Activated CD8-positive, alpha-beta memory T cell treated with anti-CD3 and anti-CD28 coated beads, Interleukin-2, amount 50 U/mL, for 4 hours (primary cell): Measurements from ENCODE around the gene DMRTB1.

ENCODE experiments used
- DNase-seq: peaks from one replicate; pipeline ENCODE4 v3.0.0-alpha.2; 2020

Gene DMRTB1

DNA sequence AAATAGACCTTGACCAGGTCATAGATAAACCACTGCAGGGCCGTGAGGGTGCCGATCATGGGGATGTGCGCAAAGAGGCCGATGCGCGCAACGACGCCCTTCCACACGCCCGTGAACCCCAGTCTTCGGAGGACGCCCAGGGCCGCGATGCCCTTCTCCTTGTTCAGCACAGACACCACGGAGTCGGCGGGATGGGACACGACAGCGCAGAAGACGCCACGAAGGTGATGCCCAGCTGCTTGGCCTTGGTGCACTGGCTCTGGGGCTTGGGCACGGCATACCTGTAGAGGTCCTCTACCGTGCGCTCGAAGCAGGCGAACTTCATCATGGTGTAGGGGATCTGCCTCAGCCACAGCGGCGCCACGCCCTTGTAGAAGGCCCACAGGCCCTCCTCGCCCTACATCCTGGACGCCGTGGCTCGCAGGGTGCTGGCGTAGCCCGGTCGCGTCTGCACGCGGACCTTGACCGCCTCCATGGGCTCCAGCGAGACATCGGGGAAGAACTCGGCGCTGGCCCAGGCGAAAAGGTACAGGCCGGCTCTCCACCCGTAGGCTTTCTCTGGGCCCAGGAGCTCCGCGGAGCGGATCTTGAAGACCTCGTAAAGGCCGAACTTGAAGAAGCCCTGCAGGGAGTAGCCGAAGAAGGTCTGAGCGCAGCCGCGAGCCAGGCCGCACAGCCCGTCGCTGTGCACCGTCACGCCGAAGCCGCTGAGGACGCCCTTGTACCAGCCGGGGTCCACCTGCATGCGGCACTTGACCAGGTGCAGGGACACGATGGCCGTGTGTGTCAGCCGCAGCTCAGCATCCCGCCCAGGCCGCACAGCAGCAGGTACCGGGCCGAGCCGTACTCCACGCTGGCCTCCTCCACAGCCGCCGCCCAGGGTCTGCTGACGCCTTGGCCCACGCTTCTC, 20.5 kb upstream of the DMRTB1 start:
- no peak for DNase-seq

DNA sequence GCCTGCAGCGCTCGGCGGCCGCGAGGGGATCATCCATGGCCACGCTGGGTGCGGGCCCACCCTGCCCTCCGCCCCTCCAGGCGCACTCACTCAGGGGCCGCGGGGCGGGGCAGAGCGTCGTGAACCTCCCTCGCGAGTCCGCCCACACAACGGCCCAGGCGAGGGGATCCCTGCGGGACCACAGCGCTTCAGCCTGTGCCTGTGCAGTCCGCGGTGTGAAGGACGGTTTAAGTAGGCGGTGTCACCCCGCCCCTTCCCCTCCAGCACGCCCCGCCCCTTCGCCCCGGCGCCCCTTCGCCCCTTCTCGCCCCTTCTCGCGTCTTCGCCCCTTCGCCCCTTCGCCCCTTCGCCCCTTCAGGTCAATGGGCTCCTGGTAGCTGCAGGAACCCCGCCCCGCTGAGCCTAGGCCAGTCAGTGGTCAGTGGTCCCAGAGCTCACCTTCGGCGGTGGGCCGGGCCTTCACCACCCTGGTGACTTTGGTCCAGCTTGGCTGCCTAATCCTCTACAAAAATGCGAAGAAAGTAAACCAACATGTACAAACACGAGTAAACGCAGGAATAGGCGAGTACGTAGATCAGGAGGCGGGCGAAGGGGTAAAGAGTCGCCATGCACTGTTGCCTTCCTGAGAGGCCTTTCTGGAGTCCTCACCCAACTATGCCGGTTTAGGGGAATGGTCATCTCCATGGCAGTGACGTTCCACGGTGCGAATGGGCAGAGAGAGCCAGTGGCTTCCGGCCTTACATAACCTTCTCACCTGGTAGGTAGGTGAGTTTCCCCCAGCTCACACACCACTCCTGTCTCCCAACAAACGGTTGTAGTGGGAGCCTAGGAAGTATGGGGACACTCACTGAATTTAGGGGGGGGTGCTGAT, 19.6 kb upstream of the DMRTB1 start:
- no peak for DNase-seq

DNA sequence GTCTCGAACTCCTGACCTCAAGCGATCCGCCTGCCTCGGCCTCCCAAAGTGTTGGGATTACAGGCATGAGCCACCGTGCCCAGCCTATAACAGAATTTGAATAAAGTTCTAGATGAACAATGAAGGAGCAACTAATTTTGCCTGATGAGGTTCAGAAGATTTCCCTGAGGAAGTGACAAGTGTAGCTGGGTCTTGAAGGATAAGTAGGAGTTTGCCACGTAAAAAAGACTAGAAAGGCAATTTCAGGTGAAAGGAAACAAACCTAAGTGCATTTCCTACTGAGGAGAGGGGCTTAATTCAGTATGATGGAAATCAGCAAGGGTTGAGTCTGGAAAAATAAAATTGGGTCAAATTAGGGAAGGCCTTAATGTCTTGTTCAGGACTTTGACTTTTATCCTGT, 18.6 kb upstream of the DMRTB1 start:
- DNase-seq, result no peak

DNA sequence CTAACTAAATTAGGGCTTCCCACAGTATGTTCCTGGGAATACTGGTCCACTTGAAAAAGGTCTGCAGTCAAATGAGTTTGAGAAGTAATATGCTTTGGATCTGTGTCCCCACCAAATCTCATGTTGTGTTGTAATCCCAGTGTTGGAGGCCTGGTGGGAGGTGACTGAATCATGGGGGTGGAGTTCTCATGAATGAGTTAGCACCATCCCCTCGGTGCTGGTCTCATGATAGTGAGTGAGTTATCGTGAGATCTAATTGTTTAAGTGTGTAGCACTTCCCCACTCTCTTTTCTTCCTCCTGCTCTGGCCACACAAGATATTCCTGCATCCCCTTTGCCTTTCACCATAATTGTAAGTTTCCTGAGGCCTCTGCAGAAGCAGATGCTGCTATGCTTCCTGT, 16.9 kb upstream of the DMRTB1 start:
- no peak for DNase-seq

DNA sequence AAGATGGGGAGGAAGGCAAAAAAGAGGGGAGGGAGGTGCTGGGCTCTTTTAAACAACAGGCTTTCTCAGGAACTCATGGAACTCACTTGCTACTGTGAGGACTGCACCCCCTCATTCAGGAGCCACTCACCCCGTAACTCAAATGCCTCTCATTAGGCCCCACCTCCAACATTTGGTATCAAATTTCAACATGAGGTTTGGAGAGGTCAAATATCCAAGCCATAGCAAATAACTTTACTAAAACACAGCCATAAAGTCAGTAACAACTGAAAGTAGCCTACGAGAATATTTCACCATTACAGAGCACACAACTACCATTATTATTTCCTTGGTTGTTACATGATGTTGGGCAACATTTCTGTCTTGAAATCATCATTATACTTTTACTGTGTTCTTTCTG, 13.1 kb upstream of the DMRTB1 start:
- no peak for DNase-seq

DNA sequence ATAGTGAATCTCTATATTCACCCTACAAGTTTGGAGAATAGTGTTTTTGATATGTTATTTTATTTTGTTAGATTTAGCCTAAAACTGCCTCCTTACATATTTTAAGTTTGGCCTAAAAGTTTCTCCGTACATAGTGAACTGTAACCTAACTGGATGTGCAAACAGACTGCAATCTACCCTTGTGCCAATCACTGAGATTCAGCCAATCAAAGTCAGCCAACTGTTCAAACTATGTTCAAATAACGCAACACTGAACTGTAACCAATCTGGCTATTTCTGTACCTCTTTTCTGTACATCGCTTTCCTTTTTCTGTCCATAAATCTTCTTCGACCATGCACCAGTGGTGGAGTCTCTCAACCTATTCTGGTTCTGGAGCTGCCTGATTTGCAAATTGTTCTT, 11.8 kb upstream of the DMRTB1 start:
- DNase-seq, result no peak

DNA sequence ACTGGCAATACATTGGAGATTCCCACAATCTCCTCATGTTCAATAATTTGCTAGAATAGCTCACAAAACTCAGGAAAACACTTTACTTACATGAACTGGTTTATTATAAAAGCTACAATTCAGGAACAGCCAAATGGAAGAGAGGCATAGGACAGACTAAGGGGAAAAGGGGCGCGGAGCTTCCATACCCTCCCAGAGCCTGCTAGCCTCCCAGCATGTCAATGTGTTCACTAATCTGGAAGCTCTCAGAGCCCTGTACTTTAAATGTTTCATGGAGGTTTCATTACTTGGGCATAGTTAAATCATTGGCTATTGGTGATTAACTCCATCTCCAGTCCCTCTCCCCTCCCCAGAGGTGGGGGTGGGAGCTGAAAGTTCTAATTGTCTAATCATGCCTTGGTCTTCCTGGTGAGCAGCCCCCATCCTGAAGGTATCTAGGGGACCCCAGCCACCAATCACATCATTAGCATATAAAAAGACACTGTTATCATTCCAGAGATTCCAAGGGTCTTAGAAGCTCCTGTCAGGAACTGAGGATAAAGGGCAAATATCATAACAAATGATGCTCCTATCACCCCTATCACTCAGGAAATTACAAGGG, 10.9 kb upstream of the DMRTB1 start:
- DNase-seq, result no peak

DNA sequence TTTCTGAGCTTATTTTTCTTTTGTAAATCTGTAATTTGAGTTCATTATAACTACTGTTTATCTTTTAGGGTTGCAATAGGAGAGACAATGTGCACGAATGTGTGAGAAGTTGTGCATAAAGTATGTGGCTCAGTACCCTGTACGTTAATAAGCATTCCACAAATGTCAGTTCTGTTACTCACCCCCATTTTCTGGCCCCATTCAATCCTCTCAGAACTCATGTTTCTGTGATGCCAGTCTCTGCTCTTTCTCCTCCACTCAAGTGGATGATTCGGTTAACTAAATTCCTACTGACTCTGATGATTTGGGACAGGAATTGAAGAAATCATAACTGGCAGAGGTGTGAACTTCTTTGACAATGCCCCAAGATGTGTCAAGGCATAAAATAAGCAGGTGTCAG, 10.2 kb upstream of the DMRTB1 start:
- no peak for DNase-seq

DNA sequence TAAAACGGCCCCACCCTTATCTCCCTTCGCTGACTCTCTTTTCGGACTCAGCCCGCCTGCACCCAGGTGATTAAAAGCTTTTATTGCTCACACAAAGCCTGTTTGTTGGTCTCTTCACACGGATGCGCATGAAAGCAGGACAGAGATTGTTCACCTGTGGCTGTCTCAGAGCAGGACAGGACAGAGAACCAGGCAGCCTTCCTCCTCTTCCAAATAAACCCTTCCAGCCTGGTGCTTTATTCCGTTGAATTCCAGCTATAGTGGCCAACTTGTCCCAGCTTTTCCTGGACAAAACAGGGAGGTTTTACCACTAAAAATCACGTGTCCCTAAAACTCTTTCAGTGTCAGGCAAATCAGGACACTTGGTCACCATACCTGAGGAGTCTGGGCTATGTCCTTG, 9.5 kb upstream of the DMRTB1 start:
- DNase-seq, result no peak

DNA sequence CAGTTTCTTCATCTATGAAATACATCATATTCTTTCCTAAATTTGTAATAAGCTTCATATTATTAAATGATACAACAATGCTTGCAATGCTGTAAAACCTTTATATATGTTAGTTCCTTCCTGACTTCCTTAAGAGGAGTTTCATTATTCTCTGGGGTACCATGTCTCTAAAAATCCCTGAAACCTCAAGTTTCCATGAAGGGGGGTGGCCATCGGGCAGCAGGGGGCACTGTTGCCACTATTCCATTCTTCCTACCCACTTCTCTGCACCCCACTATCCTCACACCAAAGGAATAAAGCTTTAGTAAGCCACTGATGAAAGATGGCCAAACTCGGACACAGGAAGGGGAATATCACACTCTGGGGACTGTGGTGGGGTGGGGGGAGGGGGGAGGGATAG, 9.0 kb upstream of the DMRTB1 start:
- no peak for DNase-seq

DNA sequence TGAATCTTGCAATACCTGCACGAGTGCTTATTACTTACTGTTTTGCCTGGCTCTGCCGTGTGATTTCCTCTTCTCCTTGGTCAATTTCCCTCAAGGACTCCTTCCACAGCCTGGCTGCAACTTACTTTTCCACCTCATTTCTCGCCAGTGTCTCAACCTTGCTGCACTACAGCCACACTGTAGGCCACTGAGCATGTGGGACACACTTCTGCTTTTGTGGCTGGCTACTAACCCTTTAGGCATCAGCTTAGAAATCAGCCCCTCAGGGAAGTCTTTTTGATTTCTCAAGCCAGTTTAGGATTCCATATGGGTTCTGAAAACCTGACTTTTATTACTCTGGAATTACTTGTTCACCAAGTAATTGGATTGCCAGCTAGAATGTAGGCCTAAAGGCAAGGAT, 5.2 kb upstream of the DMRTB1 start:
- DNase-seq, result no peak

DNA sequence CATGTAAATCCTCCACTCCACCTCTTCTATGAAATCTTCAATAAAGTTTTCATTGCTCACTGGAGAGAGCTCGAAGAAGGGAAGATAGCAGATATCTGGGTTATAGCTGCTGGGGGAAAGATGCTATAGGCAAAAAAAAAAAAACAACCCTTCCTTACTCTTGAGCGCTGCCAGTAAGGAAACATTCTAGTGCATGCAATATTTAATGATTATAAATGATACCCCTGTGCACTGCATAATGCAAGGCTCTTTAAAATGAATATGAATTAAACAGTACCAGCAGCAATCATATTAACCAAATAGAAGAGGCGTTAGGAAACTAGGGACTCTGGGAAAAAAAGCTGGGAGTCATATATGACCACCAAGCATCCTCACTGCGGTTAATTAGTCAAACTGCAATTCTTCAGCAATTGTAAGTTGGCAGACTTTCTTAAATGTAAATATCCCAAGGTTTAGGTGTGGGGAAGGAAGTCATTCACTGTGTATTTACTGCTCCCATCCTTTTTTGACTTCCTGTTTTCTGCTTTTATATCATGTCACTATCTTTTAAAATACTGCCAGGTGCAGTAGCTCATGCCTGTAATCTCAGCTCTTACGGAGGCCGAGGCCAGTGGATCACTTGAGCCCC, 3.7 kb upstream of the DMRTB1 start:
- DNase-seq, result no peak

DNA sequence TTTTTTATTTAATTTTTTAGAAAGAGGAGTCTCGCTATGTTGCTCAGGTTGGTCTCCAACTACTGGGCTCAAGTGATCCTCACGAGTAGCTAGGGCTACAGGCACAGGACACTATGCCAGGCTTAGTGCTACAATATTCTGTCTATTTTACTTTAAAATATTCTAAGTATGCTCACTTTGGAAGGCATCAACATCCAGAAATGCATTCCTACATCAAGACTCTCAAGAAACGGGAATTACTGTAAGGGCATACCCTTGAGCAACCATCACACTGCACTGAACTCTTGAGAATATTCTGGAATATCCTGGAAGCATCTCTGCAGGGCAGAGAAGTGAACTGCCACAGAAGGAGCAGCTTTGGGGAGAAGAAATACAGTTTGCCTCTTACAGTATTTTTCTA, 565 bp upstream of the DMRTB1 start:
- DNase-seq, result no peak

DNA sequence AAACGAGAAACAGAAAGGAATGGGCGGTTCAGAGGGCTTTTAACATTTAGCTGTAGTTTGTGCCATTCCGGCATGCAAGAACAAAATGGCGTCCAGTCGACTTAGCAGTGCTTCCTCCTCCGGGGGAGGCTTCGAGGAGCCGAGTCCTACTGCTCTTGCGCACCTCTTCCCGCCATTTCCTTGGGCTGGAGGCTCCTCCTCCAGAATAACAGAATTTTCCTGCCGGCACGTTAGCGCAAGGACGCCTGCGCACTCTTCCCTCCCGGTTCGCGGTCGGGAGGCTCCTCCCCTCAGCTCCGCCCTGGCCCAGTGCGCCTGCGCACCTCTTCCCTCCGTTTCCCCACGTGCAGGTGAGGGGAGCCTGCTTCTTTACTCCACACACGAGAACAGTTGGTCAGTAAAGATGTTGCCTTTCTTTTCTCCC, 1.0 kb downstream of the DMRTB1 start:
- DNase-seq, result no peak

DNA sequence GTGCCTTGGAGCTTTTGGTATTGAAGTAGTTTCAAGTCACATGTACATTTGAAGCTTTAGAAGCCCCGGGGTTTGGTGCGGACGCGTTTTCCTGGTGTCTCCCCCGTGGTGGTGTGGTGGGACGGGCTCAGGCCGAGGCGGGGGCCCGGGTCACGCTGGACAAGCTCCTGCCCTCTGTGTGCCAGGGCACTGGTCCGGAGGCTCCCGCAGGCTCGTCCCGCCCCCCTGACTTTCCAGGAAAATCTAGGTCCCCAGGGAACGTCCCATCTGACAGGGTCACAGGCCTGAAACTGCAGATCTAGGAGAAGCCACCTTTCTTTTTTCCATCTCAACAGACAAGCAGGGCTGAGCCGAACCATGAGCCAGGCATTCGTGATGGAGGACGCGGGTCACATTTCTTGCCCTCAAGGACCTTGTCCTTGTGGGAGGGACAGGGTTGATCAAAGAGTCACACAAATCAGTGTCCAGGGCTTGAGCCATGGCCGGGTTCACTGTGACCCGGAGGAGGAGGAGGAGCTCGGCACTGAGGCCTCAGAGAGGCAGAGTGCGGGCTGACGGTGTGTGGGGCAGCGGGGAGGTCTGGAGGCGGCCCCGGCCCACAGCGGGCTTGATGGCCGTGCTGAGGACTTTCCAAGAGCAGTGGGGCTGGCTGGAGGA, 1.6 kb downstream of the DMRTB1 start:
- DNase-seq, result no peak

DNA sequence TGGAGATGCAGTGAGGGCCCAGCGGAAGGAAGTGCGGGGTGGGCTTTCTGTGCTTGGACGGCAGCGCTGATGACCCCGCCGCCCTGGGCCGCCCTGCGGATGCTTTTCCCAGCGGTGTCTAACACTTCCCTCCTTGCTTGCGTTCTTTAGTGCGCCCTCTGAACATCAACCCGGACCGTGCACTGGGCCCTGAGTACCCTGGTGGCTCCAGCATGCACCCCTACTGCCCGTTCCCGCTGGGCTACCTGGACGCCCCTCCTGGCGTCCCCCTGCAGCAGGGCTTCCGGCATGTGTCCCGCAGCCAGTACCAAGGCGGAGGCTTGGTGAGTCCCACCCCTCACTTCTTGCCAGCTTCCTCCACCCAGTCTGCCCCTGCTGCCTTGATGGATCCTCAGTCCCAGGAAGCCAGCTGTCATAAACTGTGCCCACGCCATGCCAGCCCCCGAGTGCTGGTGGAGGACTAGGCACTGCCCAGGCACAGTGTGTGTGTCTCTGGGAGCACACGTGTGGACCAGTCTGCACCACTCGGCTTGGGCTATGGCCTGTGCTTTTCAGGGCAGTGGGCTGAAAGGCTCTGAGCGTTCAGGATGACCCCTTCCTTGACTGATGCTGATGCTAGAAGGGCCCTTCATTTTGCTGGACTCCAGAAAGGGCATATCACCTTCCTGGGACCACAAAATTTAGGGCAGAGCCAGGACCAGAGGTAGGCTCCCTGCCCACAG, 2.3 kb downstream of the DMRTB1 start:
- no peak for DNase-seq

DNA sequence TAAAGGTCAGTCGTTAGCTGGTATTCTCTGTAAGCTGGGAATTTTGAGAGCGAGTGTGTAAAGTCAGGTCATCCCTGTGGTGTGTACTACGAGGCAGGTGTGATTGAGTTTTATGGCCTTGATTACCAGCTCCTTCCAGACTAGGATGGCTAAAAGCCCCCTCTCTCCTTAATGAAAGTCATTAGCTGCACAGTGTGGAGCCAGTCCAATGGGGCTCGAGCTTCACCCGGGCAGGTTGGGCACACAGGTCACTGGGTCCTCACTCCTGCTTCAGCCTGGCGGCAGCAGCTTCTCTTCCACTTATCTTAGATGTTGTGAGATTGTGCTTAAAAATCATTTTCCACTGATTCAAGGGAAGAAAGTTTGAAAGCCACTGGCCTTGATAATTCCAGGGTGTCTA, 3.0 kb downstream of the DMRTB1 start:
- no peak for DNase-seq

DNA sequence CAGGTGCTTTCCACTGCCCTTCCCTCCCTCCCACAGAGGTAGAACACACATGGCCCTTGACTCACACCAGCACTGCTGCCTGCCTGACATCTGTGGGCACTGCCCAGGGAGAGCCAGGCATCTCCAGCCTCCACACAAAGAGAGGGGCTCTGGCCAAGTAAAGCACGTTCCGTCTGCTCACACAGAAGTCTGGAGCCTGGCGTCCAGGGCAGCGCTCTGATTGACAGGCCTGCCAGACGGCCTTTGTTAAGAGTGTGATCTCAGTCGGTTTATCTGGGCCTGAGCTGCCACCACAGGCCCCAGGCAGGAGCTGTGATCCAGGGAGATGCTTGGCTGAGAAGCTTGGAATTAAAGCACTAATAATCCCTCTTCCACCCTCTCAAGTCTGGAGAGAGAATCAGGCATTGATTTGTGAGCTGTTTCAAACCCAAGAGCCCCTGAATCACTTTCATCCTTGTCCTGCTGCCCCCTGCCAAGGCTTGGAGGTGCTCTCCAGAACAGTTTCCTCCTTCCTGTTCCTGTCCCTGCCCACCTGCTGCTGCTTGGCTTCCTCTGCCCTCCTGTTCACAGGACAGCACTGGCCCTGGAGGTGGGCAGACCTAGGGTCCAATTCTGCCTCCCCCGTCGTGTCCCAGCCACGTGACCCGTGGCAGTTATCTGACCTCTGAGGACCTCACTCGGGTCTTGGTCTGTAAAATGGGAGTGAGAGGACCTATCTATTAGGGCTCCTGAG, 3.7 kb downstream of the DMRTB1 start:
- no peak for DNase-seq

DNA sequence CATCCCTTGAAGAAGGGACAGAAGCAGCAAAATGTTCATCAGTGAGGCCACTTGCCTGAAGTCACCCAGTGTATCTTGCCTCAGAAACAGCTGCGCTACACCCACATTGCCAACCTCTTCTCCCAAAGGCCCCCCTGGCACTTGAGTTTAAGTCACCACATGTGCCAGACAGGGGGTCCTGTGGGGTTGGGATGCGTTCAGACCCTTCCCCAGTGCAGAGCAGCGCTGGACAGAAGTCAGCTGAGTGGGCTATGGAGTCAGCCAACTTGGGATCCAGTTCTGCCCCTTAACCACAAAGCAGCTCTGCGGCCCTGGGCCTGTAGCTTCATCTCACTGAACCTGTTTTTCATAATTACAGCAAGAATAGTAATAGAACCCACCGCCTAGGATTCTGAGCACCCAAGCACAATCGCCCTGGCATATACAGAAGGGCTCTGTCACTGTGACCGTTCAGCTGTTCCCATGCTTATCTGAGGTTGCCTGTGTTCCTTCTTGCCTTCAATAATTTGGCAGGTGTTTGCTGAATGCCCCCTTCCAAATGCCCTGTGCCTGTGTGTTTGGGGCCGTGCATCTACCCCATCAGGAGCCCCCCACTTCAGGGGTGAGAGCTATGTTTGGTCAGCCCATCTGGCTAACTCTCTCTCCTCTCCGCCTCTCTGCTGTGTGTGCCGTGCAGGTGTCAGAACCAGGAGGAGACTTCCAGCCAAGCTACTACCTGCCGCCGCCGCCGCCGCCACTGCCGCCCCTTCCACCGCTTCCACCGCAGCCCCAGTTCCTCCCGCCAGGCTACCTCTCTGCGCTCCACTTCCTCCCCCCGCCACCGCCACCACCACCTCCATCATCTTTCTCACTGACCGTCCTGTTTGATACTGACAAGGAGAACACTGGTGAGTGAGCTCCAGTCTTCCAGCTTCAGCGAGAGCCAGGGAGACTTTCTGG, 5.0 kb downstream of the DMRTB1 start:
- DNase-seq, result no peak
